CD14-positive monocyte (primary cell): Measurements from ENCODE around the gene CLEC2D. TPM values are rescaled to one million over a fixed set of nuclear protein-coding genes. Genes with fewer than 3 reads are reported as not detected.
A peak's percentile ranks its signal among the peaks of the same experiment; 100 is the strongest.
"Not testable (repeated sequence)": the region's sequence is repeated elsewhere in the genome, so short reads cannot be mapped to it uniquely, and the experiment has no call there.

ENCODE experiments used
- DNase-seq, 3 donors: peaks; one replicate each; pipeline ENCODE4 v3.0.0-alpha.2; 2011 to 2022
- H2AFZ ChIP-seq: 2 replicates; pipeline ENCODE4 v1.6.0; 2012; ENCODE audit warnings: mild to moderate bottlenecking, low read depth, low read length, inconsistent platforms; ENCODE audit not compliant: insufficient read depth, poor library complexity, severe bottlenecking
- H3K27ac ChIP-seq, 2 donors: 1 replicate in 1 of 2; 2 replicates in 1 of 2; pipeline ENCODE4 v1.5.1; 2012 to 2013; ENCODE audit warnings: low read length in 2 of 2, control low read depth in 1 of 2, inconsistent platforms in 1 of 2, low read depth in 1 of 2, mild to moderate bottlenecking in 1 of 2
- H3K27me3 ChIP-seq, 2 donors: one replicate each; pipeline versions ENCODE4 v1.6.0 to v1.6.1; 2011 to 2013; ENCODE audit warnings: low read length in 2 of 2; ENCODE audit not compliant: control insufficient read depth in 2 of 2, insufficient read depth in 2 of 2
- H3K36me3 ChIP-seq, 2 donors: replicated peaks in 1 of 2; 1 replicate in 1 of 2; 2 replicates in 1 of 2; pipeline versions ENCODE4 v1.5.1 to v1.6.1; 2012 to 2013; ENCODE audit warnings: low read length in 2 of 2, control low read depth in 1 of 2, inconsistent platforms in 1 of 2, mild to moderate bottlenecking in 1 of 2; ENCODE audit not compliant: insufficient read depth in 2 of 2, control insufficient read depth in 1 of 2
- H3K4me1 ChIP-seq, 2 donors: 1 replicate in 1 of 2; 2 replicates in 1 of 2; pipeline versions ENCODE4 v1.5.1 to v1.6.1; 2012 to 2013; ENCODE audit warnings: low read length in 2 of 2, control low read depth in 1 of 2, inconsistent platforms in 1 of 2, mild to moderate bottlenecking in 1 of 2, moderate library complexity in 1 of 2; ENCODE audit not compliant: insufficient read depth in 2 of 2, control insufficient read depth in 1 of 2
- H3K4me2 ChIP-seq: replicated peaks from 2 replicates; pipeline ENCODE3; 2012; ENCODE audit warnings: low read length, moderate library complexity, mild to moderate bottlenecking; ENCODE audit not compliant: poor library complexity, severe bottlenecking; ENCODE audit errors: extremely low read depth
- H3K4me3 ChIP-seq, 3 experiments: fragments of 200-600 bp in 1 of 3; sonication (generic) in 1 of 3; replicated peaks in 1 of 3; 1 replicate in 2 of 3; 2 replicates in 1 of 3; pipeline ENCODE4 v1.5.1; 2011 to 2013; ENCODE audit warnings: low read length in 3 of 3, mild to moderate bottlenecking in 3 of 3, control low read depth in 2 of 3, low read depth in 2 of 3, inconsistent platforms in 1 of 3, moderate library complexity in 1 of 3
- H3K79me2 ChIP-seq: 2 replicates; pipeline ENCODE4 v1.6.0; 2012; ENCODE audit warnings: mild to moderate bottlenecking, control low read depth, inconsistent platforms, low read length, moderate library complexity; ENCODE audit not compliant: insufficient read depth
- H3K9ac ChIP-seq: 2 replicates; pipeline ENCODE4 v1.6.0; 2017; ENCODE audit warnings: low read length, mild to moderate bottlenecking; ENCODE audit not compliant: insufficient read depth, poor library complexity, severe bottlenecking
- H3K9me3 ChIP-seq, 2 donors: replicated peaks in 1 of 2; 1 replicate in 1 of 2; 2 replicates in 1 of 2; pipeline versions ENCODE4 v1.5.1 to v1.6.1; 2012 to 2013; ENCODE audit warnings: low read length in 2 of 2, control low read depth in 1 of 2; ENCODE audit not compliant: control insufficient read depth in 1 of 2, insufficient read depth in 1 of 2
- H4K20me1 ChIP-seq: 2 replicates; pipeline ENCODE4 v1.6.0; 2012; ENCODE audit warnings: mild to moderate bottlenecking, low read length, control low read depth, moderate library complexity; ENCODE audit not compliant: insufficient read depth
- H3K27ac Mint-ChIP-seq, 7 donors: one replicate each; pipeline ENCODE4 v1.8.0; 2020; ENCODE audit warnings: mild to moderate bottlenecking in 7 of 7, mixed read lengths in 7 of 7, moderate library complexity in 6 of 7, inconsistent platforms in 2 of 7
- H3K27me3 Mint-ChIP-seq, 3 donors: one replicate each; pipeline ENCODE4 v1.8.0; 2021 to 2022; ENCODE audit warnings: low read depth in 3 of 3, mild to moderate bottlenecking in 3 of 3, mixed read lengths in 3 of 3, moderate library complexity in 3 of 3, inconsistent platforms in 1 of 3
- H3K36me3 Mint-ChIP-seq, 2 donors: one replicate each; pipeline ENCODE4 v1.8.0; 2020; ENCODE audit warnings: mixed read lengths in 2 of 2, inconsistent platforms in 1 of 2, mild to moderate bottlenecking in 1 of 2
- H3K4me1 Mint-ChIP-seq: one replicate; pipeline ENCODE4 v1.8.0; 2020; ENCODE audit warnings: mild to moderate bottlenecking, mixed read lengths
- H3K4me3 Mint-ChIP-seq, 2 donors: one replicate each; pipeline ENCODE4 v1.8.0; 2020; ENCODE audit warnings: mild to moderate bottlenecking in 2 of 2, mixed read lengths in 2 of 2, moderate library complexity in 1 of 2
- H3K9me3 Mint-ChIP-seq, 7 donors: one replicate each; pipeline ENCODE4 v1.8.0; 2020 to 2022; ENCODE audit warnings: mixed read lengths in 7 of 7, mild to moderate bottlenecking in 6 of 7, moderate library complexity in 6 of 7, inconsistent platforms in 2 of 7
- WGBS: methylation state at CpG from one replicate; pipeline ENCODE4 v1.1.5; 2013; ENCODE audit warnings: missing lambda C conversion rate; ENCODE audit not compliant: insufficient coverage; 5-methylcytosine and 5-hydroxymethylcytosine counted together
- intact Hi-C, 2 donors: fragments of 100-400 bp; cut with micrococcal nuclease; formaldehyde crosslinking; loops; one replicate each; pipeline versions ENCODE4 v1.15.0 to v1.15.1; 2023
- polyA plus RNA-seq, 3 donors: library from polyadenylated mRNA; depleted of rRNA in 1 of 3; unstranded in 2 of 3; stranded (reverse) in 1 of 3; fragments of 300-500 nt in 2 of 3; fragments of >200 nt in 1 of 3; fragmentation: Illumina TruSeq in 2 of 3; gene quantifications; 1 replicate in 2 of 3; 2 replicates in 1 of 3; pipeline ENCODE4 v1.2.3, GENCODE V29; 2012 to 2021
- TF ChIP-seq, protein P1 (sequence below): fragments of 200-600 bp; IDR thresholded peaks from one replicate; pipeline ENCODE4 v1.8.0; 2022; ENCODE audit warnings: antibody characterized with exemption, mild to moderate bottlenecking

The CLEC2D gene
- polyA plus RNA-seq, 3 donors = 2.5 to 26.9 (median 3.9) TPM

GRCh38 chr12:9642606-9643265, 26.8 kb upstream of the CLEC2D start:
- Mint-ChIP-seq H3K36me3 (peaks cover 0 to 3% of the 10 kb centered on the region in 2 donors), H3K4me1 (peaks cover 12% of the 10 kb centered on the region), H3K4me3 (no peak overlapping the region), H3K9me3 (peaks cover 4 to 16% (median 8%) of the 10 kb centered on the region in 7 donors), H3K27me3 (peaks cover 0 to 2% (median 0%) of the 10 kb centered on the region in 3 donors), H3K27ac (no peak overlapping the region)
- WGBS = 88% methylated on average over 14 of the region's 15 CpGs
- TF ChIP-seq, protein P1, sequence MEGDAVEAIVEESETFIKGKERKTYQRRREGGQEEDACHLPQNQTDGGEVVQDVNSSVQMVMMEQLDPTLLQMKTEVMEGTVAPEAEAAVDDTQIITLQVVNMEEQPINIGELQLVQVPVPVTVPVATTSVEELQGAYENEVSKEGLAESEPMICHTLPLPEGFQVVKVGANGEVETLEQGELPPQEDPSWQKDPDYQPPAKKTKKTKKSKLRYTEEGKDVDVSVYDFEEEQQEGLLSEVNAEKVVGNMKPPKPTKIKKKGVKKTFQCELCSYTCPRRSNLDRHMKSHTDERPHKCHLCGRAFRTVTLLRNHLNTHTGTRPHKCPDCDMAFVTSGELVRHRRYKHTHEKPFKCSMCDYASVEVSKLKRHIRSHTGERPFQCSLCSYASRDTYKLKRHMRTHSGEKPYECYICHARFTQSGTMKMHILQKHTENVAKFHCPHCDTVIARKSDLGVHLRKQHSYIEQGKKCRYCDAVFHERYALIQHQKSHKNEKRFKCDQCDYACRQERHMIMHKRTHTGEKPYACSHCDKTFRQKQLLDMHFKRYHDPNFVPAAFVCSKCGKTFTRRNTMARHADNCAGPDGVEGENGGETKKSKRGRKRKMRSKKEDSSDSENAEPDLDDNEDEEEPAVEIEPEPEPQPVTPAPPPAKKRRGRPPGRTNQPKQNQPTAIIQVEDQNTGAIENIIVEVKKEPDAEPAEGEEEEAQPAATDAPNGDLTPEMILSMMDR = no peak
- Histone ChIP-seq H3K4me2 (no peak overlapping the region), H3K27me3 (no peaks in the 10 kb centered on the region), H3K36me3 (no peaks in the 10 kb centered on the region), H3K79me2 (no peaks in the 10 kb centered on the region), H4K20me1 (no peaks in the 10 kb centered on the region), H3K9me3 (no peaks in the 10 kb centered on the region), H3K4me3 (no peak overlapping the region), H3K4me1 (peaks cover 6 to 7% of the 10 kb centered on the region in 2 donors), H3K27ac (no peak overlapping the region), H2AFZ (no peak overlapping the region), H3K9ac (no peak overlapping the region)
- no peak for DNase-seq
- intact Hi-C loops = no loop called here

GRCh38 chr12:9643266-9643660, 26.2 kb upstream of the CLEC2D start:
- Histone ChIP-seq H3K27me3 (no peaks in the 10 kb centered on the region), H3K9ac (no peak overlapping the region), H3K4me1 (peaks cover 6 to 10% of the 10 kb centered on the region in 2 donors), H3K27ac (no peak overlapping the region), H3K79me2 (peaks cover under 1% of the 10 kb centered on the region), H3K9me3 (no peaks in the 10 kb centered on the region), H3K4me2 (no peak overlapping the region), H4K20me1 (no peaks in the 10 kb centered on the region), H2AFZ (no peak overlapping the region), H3K4me3 (no peak overlapping the region), H3K36me3 (no peaks in the 10 kb centered on the region)
- Mint-ChIP-seq H3K27ac (no peak overlapping the region), H3K4me3 (no peak overlapping the region), H3K36me3 (peaks cover 0 to 3% of the 10 kb centered on the region in 2 donors), H3K9me3 (peaks cover 4 to 15% (median 7%) of the 10 kb centered on the region in 7 donors), H3K27me3 (peaks cover 0 to 2% (median 0%) of the 10 kb centered on the region in 3 donors), H3K4me1 (peaks cover 12% of the 10 kb centered on the region)
- TF ChIP-seq, protein P1 = no peak
- DNase-seq = no peak
- intact Hi-C loops = no loop called here

GRCh38 chr12:9644985-9645551, 24.4 kb upstream of the CLEC2D start:
- peak in 1 of 3 donors; percentile 41 for DNase-seq
- H3K27me3 ChIP-seq, H3K36me3 Mint-ChIP-seq, H3K27ac ChIP-seq, H3K9me3 ChIP-seq, H3K4me2 ChIP-seq, intact Hi-C loops, H3K4me3 Mint-ChIP-seq, H3K9ac ChIP-seq, H3K27ac Mint-ChIP-seq, H4K20me1 ChIP-seq, H3K36me3 ChIP-seq, H3K4me3 ChIP-seq, H2AFZ ChIP-seq, H3K27me3 Mint-ChIP-seq: not testable (repeated sequence)
- Histone ChIP-seq H3K4me1 (peaks cover 11 to 25% of the 10 kb centered on the region in 2 donors), H3K79me2 (peaks cover 19% of the 10 kb centered on the region)
- Mint-ChIP-seq H3K4me1 (peaks cover 18% of the 10 kb centered on the region), H3K9me3 (peaks cover 4 to 12% (median 7%) of the 10 kb centered on the region in 7 donors)
- no CpG with 5 or more reads among the region's 1 CpG for WGBS
